CD4-positive, alpha-beta T cell (primary cell): ENCODE data around the gene HES5. TPM values are rescaled to one million over a fixed set of nuclear protein-coding genes. Genes with fewer than 3 reads are reported as not detected.
"Not testable (repeated sequence)": the region's sequence is repeated elsewhere in the genome, so short reads cannot be mapped to it uniquely, and the experiment has no call there.

Source experiments
- ATAC-seq: fragments of 200-7000 bp; cut with Tn5 transposase; one replicate; pipeline ENCODE4 v1.10.0; 2022; ENCODE audit warnings: mild to moderate bottlenecking; ENCODE audit not compliant: poor library complexity
- CTCF ChIA-PET: fragments of 350-600 bp; sonication (Branson Sonifier 250); formaldehyde crosslinking; loops from one replicate; lab custom pipeline; 2021; ENCODE audit warnings: antibody characterized with exemption, inconsistent platforms; lab: Charles Lee
- POLR2A ChIA-PET: fragments of 350-600 bp; sonication (Branson Sonifier 250); formaldehyde crosslinking; loops from one replicate; lab custom pipeline; 2021; ENCODE audit warnings: antibody characterized with exemption, inconsistent platforms; lab: Charles Lee
- DNase-seq, 14 experiments: peaks; one replicate each; pipeline ENCODE4 v3.0.0-alpha.2; 2013 to 2020; ENCODE audit warnings: mixed read lengths in 2 of 14
- H3K27ac ChIP-seq, 2 donors: one replicate each; pipeline versions ENCODE4 v1.5.1 to v1.7.0; 2013; ENCODE audit warnings: low read length in 2 of 2, low read depth in 1 of 2, mild to moderate bottlenecking in 1 of 2
- H3K27me3 ChIP-seq, 2 experiments: 1 replicate in 1 of 2; 2 replicates in 1 of 2; pipeline versions ENCODE4 v1.6.1 to v1.7.0; 2013; ENCODE audit warnings: low read length in 2 of 2, control low read depth in 1 of 2, mild to moderate bottlenecking in 1 of 2, moderate library complexity in 1 of 2; ENCODE audit not compliant: insufficient read depth in 2 of 2, control insufficient read depth in 1 of 2
- H3K36me3 ChIP-seq: one replicate; pipeline ENCODE4 v1.6.1; 2013; ENCODE audit warnings: low read length, control low read depth; ENCODE audit not compliant: insufficient read depth
- H3K4me1 ChIP-seq: one replicate; pipeline ENCODE4 v1.6.1; 2013; ENCODE audit warnings: low read length, control low read depth; ENCODE audit not compliant: insufficient read depth
- H3K4me3 ChIP-seq: one replicate; pipeline ENCODE4 v1.5.1; 2013; ENCODE audit warnings: mild to moderate bottlenecking, low read length, moderate library complexity
- H3K9me3 ChIP-seq, 2 experiments: 1 replicate in 1 of 2; 2 replicates in 1 of 2; pipeline versions ENCODE4 v1.6.1 to v1.7.0; 2013; ENCODE audit warnings: low read length in 2 of 2, mild to moderate bottlenecking in 2 of 2, control low read depth in 1 of 2, moderate library complexity in 1 of 2; ENCODE audit not compliant: control insufficient read depth in 1 of 2, insufficient read depth in 1 of 2
- H3K27ac Mint-ChIP-seq: one replicate; pipeline ENCODE4 v1.8.0; 2020; ENCODE audit warnings: mixed read lengths
- H3K27me3 Mint-ChIP-seq: one replicate; pipeline ENCODE4 v1.8.0; 2021; ENCODE audit warnings: mixed read lengths
- H3K36me3 Mint-ChIP-seq: one replicate; pipeline ENCODE4 v1.8.0; 2021; ENCODE audit warnings: low read depth, mixed read lengths
- H3K4me1 Mint-ChIP-seq: one replicate; pipeline ENCODE4 v1.8.0; 2021; ENCODE audit warnings: low read depth, mixed read lengths
- H3K4me3 Mint-ChIP-seq: one replicate; pipeline ENCODE4 v1.8.0; 2020; ENCODE audit warnings: mild to moderate bottlenecking, mixed read lengths
- H3K9me3 Mint-ChIP-seq: one replicate; pipeline ENCODE4 v1.8.0; 2020; ENCODE audit warnings: mixed read lengths
- intact Hi-C, 2 experiments: fragments of 100-400 bp; cut with DNase I in 1 of 2; cut with micrococcal nuclease in 1 of 2; formaldehyde crosslinking; loops; one replicate each; pipeline versions ENCODE4 v1.15.1 to v1.9.0; 2023 to 2025; cut with DNase I, micrococcal nuclease
- total RNA-seq, 174 experiments: library from RNA in 2 of 174; stranded (reverse) in 2 of 174; gene quantifications; one replicate each; pipeline ENCODE4 v1.2.3 and lab custom pipeline; 2021 to 2026
- TF ChIP-seq, protein P1 (sequence below): fragments of 200-600 bp; IDR thresholded peaks from one replicate; pipeline ENCODE4 v1.8.0; 2022; ENCODE audit warnings: antibody characterized with exemption, mild to moderate bottlenecking

Gene HES5
- total RNA-seq, 2 experiments from 2014 or later: not detected

DNA sequence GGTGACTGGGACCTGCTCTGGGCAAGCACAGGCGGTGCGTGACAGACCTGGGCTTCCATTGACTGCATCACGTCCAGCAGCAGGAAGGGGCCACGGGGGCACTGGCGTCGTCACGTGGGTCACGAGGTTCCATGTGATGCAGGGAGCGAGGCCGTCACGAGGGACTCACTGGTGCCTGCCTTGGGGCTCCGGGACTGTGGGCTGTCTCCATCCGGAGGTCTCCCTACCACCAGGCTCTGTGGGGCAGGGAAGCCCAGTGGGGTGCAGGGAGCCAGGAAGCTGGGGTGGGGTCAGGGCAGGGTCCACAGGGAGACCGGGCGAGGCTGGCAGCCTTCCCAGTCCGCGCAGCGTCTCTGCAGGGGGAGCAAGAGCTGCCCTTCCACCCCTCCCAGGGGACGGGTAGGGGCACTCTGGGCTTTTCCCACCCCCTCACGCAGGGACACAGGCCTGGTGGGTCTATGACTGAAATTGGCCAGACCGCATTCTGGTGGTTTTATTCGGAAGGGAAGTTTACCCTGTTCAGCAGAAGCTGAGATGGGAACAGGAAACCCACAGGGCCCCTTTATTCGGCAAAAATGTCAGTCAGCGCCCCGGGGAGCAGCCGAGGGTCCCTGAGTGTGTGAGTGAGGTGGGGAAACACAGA lies 25.7 kb upstream of the HES5 start:
- ChIA-PET POLR2A (interaction anchor here (0.7 to 5.7 kb wide), 19 partner anchors 9 to 361 kb away, joined by 3 to 133 read pairs (median 6); partner anchors contain the start of genes FAAP20, HES5, MORN1 and PANK4), CTCF (interaction anchor here (1.1 to 3.0 kb wide), 6 partner anchors 9 to 85 kb away, joined by 3 to 38 read pairs (median 5); no protein-coding TSS in a partner anchor)
- intact Hi-C loops: loop anchor here (1.0 kb wide), 5 partner anchors 23 to 285 kb away; no protein-coding TSS in a partner anchor
- Mint-ChIP-seq H3K4me1 (peaks cover 33% of the 10 kb centered on the region), H3K36me3 (peaks cover 22% of the 10 kb centered on the region), H3K27me3 (no peaks in the 10 kb centered on the region), H3K27ac (peak overlapping the region; percentile 98), H3K4me3 (peak overlapping the region; percentile 97), H3K9me3 (no peaks in the 10 kb centered on the region)
- peaks cover 57% of the 10 kb centered on the region for H3K4me1 ChIP-seq
- peak overlapping the region; percentile 96 for H3K27ac ChIP-seq
- TF ChIP-seq, protein P1, sequence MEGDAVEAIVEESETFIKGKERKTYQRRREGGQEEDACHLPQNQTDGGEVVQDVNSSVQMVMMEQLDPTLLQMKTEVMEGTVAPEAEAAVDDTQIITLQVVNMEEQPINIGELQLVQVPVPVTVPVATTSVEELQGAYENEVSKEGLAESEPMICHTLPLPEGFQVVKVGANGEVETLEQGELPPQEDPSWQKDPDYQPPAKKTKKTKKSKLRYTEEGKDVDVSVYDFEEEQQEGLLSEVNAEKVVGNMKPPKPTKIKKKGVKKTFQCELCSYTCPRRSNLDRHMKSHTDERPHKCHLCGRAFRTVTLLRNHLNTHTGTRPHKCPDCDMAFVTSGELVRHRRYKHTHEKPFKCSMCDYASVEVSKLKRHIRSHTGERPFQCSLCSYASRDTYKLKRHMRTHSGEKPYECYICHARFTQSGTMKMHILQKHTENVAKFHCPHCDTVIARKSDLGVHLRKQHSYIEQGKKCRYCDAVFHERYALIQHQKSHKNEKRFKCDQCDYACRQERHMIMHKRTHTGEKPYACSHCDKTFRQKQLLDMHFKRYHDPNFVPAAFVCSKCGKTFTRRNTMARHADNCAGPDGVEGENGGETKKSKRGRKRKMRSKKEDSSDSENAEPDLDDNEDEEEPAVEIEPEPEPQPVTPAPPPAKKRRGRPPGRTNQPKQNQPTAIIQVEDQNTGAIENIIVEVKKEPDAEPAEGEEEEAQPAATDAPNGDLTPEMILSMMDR: no peak
- no peaks in the 10 kb centered on the region for H3K27me3 ChIP-seq
- H3K4me3 ChIP-seq: peak overlapping the region; percentile 99
- ATAC-seq (peak; percentile 48), DNase-seq (peak in 13 of 14 experiments; percentile 47 to 92 (median 63))
- peaks cover 33% of the 10 kb centered on the region for H3K36me3 ChIP-seq
- H3K9me3 ChIP-seq: no peaks in the 10 kb centered on the region

DNA sequence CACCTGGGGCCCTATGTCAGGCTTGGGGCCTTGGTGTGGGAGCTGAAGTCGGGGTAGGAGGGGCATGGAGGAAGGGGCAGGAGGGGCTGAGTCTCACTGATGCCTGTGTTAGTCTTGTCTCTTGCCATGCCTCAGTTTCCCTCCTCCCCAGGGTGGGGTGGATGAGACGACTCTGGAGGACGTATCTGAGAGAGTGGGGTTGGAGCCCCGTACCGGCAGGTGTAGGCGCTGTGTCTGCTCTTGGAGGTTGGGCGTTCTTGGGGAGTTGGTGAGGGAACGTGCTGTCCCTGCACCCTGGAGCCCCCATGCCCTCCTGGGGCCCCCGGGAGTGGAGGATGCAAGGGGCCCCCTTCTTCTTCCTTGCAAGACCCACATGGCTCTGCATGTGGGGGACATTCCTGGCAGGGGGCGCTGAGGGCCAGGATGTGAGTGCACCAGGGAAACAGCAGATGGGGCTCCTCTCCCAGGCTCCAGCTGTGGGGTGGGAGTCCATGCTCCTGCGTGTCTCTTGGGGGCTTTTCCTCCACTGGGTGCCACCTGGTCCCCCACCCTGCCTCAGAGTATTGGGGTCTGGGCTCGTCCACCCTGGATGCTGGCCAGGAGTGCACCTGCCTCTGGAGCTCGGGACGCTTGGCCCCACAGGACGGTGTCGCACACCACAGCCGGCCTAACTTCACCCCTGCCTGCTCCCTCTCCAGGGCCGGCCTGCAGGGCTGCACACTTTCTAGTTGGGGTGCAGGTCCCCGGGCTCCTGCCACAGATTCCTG lies 24.7 kb upstream of the HES5 start:
- TF ChIP-seq, protein P1: peak; percentile 80
- ChIA-PET CTCF (interaction anchor here (1.0 to 3.0 kb wide), 5 partner anchors 10 to 89 kb away, joined by 3 to 38 read pairs (median 5); no protein-coding TSS in a partner anchor), POLR2A (interaction anchor here (1.3 to 5.7 kb wide), 6 partner anchors 8 to 163 kb away, joined by 3 to 133 read pairs (median 20); partner anchors contain the start of genes MORN1, PRXL2B and RER1)
- peaks cover 24% of the 10 kb centered on the region for H3K36me3 ChIP-seq
- H3K4me3 Mint-ChIP-seq: peak overlapping the region; percentile 97
- H3K9me3 ChIP-seq: no peaks in the 10 kb centered on the region
- no peaks in the 10 kb centered on the region for H3K9me3 Mint-ChIP-seq
- H3K36me3 Mint-ChIP-seq: peaks cover 20% of the 10 kb centered on the region
- no peaks in the 10 kb centered on the region for H3K27me3 ChIP-seq
- ATAC-seq (peak; percentile 46), DNase-seq (peak in 13 of 14 experiments; percentile 23 to 79 (median 60))
- H3K27ac Mint-ChIP-seq: peak overlapping the region; percentile 98
- H3K4me3 ChIP-seq: peak overlapping the region; percentile 99
- peaks cover 58% of the 10 kb centered on the region for H3K4me1 ChIP-seq
- peak overlapping the region; percentile 96 for H3K27ac ChIP-seq
- peaks cover 33% of the 10 kb centered on the region for H3K4me1 Mint-ChIP-seq
- intact Hi-C loops: loop anchor here in 1 of 2 experiments (1.0 kb wide), 4 partner anchors 30 to 285 kb away; no protein-coding TSS in a partner anchor
- no peaks in the 10 kb centered on the region for H3K27me3 Mint-ChIP-seq

DNA sequence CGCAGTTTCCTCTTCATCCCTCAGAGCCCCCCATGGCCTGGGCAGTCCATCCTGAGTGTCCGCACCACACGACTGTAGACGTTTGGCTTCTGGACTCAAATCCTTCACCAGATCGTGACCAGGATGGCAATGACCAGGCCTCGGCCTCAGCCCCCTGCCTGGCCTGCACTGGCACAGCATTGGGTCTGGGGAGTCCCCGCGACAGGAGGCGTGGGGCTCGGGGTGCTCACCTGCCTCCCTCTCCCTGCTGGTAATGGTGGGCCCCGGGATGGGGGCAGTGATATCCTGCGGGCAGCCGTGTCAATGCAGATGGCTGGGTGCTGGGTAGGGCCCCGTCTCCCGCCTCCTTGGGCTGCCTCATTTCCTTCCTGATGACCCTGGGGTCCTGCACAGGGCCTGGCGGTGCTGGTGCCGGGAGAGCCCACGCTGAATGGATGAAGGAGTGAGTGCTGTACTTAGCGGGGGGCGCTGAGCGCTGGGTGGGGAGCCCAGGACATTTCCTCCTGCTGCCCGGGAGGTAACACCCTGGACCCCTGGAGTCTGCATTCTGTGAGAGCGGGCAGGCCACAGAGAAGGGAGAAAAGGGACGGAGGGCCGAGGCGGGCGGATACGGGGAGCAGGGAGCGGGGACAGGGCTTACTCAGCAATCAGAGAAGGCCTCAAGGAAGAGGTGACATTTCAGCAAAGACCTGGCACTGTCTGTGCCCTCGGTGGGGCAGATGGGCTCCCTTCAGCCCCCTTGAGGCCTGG lies 24.0 kb upstream of the HES5 start:
- POLR2A ChIA-PET: interaction anchor here (5.7 kb wide), 1 partner anchor 32 kb away, joined by 133 read pairs; the partner anchor contains the start of gene PRXL2B
- Histone ChIP-seq H3K36me3 (peaks cover 16% of the 10 kb centered on the region), H3K4me3 (no peak overlapping the region), H3K27ac (no peak overlapping the region), H3K4me1 (peaks cover 59% of the 10 kb centered on the region), H3K9me3 (no peaks in the 10 kb centered on the region), H3K27me3 (no peaks in the 10 kb centered on the region)
- CTCF ChIA-PET: interaction anchor here (1.0 to 3.0 kb wide), 3 partner anchors 31 to 90 kb away, joined by 3 to 38 read pairs (median 5); no protein-coding TSS in a partner anchor
- Mint-ChIP-seq H3K27me3 (no peaks in the 10 kb centered on the region), H3K4me1 (peaks cover 35% of the 10 kb centered on the region), H3K27ac (peak overlapping the region; percentile 98), H3K36me3 (peaks cover 19% of the 10 kb centered on the region), H3K4me3 (peak overlapping the region; percentile 97), H3K9me3 (no peaks in the 10 kb centered on the region)
- intact Hi-C loops: no loop called here
- TF ChIP-seq, protein P1: no peak
- ATAC-seq (no peak), DNase-seq (no peak)

DNA sequence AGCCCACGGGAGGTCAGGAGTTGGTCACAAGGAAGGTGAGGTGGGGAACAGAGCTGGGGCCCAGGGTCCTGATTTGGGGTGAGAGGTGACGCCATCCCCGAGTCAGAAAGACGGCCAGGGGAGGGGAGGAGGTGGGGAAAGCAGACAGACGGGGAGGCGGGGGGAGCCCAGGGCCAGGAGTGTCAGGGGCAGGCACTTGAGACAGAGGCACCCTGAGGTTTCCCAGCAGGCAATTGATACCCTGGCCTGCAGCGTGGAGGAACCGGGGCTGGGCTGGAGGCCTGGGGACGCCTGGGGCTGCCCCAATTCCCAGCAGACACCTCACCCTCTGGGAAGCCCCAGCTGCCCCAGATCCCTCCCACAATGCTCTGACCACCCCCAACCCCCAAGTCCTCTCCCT lies 23.0 kb upstream of the HES5 start:
- H3K27me3 Mint-ChIP-seq, H3K9me3 ChIP-seq, intact Hi-C loops, POLR2A ChIA-PET, H3K27ac ChIP-seq, H3K9me3 Mint-ChIP-seq, H3K27me3 ChIP-seq, H3K27ac Mint-ChIP-seq, H3K4me3 ChIP-seq, ATAC-seq, H3K4me3 Mint-ChIP-seq, CTCF ChIA-PET, DNase-seq, H3K36me3 ChIP-seq: not testable (repeated sequence)
- H3K36me3 Mint-ChIP-seq: peaks cover 13% of the 10 kb centered on the region
- H3K4me1 ChIP-seq: peaks cover 58% of the 10 kb centered on the region
- H3K4me1 Mint-ChIP-seq: peaks cover 42% of the 10 kb centered on the region
